Neural cell (in vitro differentiated cells): ENCODE data around the gene PCDH15.

ENCODE experiments used
- EP300 ChIP-seq: fragments of 450-650 bp; conservative IDR thresholded peaks from 2 replicates; pipeline ENCODE4 v1.6.1; 2014; ENCODE audit warnings: antibody characterized with exemption, mild to moderate bottlenecking, moderate library complexity; ENCODE audit not compliant: poor library complexity, severe bottlenecking
- EZH2 ChIP-seq: fragments of 200-600, 300-800 bp; shearing (Covaris generic), sonication (generic); IDR thresholded peaks from 2 replicates; pipeline ENCODE4 v1.6.1; 2014; ENCODE audit warnings: antibody characterized with exemption, low read length, borderline replicate concordance, mild to moderate bottlenecking; ENCODE audit not compliant: insufficient read depth, poor library complexity, severe bottlenecking
- POLR2AphosphoS5 ChIP-seq: IDR thresholded peaks from 2 replicates; pipeline ENCODE4 v1.6.1; 2012
- TAF1 ChIP-seq: IDR thresholded peaks from 2 replicates; pipeline ENCODE4 v1.6.1; 2012; ENCODE audit warnings: low read depth
- TF ChIP-seq, protein P1 (sequence below): fragments of 450-650 bp; IDR thresholded peaks from 2 replicates; pipeline ENCODE4 v1.5.1; 2014; ENCODE audit warnings: antibody characterized with exemption, mild to moderate bottlenecking, moderate library complexity; ENCODE audit not compliant: poor library complexity, severe bottlenecking
- TF ChIP-seq, protein P2 (sequence below): IDR thresholded peaks from 2 replicates; pipeline ENCODE4 v1.6.1; 2012; ENCODE audit warnings: borderline replicate concordance

- TF ChIP-seq, protein P1, sequence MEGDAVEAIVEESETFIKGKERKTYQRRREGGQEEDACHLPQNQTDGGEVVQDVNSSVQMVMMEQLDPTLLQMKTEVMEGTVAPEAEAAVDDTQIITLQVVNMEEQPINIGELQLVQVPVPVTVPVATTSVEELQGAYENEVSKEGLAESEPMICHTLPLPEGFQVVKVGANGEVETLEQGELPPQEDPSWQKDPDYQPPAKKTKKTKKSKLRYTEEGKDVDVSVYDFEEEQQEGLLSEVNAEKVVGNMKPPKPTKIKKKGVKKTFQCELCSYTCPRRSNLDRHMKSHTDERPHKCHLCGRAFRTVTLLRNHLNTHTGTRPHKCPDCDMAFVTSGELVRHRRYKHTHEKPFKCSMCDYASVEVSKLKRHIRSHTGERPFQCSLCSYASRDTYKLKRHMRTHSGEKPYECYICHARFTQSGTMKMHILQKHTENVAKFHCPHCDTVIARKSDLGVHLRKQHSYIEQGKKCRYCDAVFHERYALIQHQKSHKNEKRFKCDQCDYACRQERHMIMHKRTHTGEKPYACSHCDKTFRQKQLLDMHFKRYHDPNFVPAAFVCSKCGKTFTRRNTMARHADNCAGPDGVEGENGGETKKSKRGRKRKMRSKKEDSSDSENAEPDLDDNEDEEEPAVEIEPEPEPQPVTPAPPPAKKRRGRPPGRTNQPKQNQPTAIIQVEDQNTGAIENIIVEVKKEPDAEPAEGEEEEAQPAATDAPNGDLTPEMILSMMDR: no peak
- no peak for TF ChIP-seq EZH2
- TF ChIP-seq POLR2AphosphoS5: no peak
- TF ChIP-seq, protein P2, sequence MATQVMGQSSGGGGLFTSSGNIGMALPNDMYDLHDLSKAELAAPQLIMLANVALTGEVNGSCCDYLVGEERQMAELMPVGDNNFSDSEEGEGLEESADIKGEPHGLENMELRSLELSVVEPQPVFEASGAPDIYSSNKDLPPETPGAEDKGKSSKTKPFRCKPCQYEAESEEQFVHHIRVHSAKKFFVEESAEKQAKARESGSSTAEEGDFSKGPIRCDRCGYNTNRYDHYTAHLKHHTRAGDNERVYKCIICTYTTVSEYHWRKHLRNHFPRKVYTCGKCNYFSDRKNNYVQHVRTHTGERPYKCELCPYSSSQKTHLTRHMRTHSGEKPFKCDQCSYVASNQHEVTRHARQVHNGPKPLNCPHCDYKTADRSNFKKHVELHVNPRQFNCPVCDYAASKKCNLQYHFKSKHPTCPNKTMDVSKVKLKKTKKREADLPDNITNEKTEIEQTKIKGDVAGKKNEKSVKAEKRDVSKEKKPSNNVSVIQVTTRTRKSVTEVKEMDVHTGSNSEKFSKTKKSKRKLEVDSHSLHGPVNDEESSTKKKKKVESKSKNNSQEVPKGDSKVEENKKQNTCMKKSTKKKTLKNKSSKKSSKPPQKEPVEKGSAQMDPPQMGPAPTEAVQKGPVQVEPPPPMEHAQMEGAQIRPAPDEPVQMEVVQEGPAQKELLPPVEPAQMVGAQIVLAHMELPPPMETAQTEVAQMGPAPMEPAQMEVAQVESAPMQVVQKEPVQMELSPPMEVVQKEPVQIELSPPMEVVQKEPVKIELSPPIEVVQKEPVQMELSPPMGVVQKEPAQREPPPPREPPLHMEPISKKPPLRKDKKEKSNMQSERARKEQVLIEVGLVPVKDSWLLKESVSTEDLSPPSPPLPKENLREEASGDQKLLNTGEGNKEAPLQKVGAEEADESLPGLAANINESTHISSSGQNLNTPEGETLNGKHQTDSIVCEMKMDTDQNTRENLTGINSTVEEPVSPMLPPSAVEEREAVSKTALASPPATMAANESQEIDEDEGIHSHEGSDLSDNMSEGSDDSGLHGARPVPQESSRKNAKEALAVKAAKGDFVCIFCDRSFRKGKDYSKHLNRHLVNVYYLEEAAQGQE: no peak
- TF ChIP-seq TAF1: no peak
- TF ChIP-seq EP300: no peak
Measured at GRCh38 chr10:54650547-54650946, 150.5 kb downstream of the PCDH15 start.
